PC-9 (cell line): ENCODE data around the gene ATP6V1D.

ENCODE experiments used
- EZH2 ChIP-seq: fragments of 200-600 bp; sonication (generic); IDR thresholded peaks from 2 replicates; pipeline ENCODE4 v1.8.0; 2017; ENCODE audit warnings: antibody characterized with exemption, low read depth
- TF ChIP-seq, protein P1 (sequence below): fragments of 200-600 bp; sonication (generic); conservative IDR thresholded peaks from 2 replicates; pipeline ENCODE4 v1.6.1; 2017; ENCODE audit warnings: mixed run types, antibody characterized with exemption, mild to moderate bottlenecking, moderate library complexity

DNA sequence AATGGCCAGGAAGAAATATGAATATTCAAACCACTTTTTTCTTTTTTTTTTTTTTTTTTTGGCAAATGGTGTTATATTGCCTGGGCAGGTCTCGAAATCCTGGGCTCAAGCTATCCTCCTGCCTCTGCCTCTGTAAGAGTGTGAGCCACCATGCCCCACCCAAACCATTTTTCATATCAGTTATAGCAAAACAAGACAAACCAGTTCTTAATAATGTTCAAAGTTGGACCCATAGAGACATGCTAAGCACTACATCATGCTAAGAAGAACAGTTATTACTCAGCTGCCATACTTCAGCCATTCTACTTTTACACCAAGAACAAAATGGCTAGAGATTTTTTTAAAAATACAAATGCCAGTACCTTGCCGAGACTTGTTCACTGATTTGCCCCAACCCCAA lies 26.0 kb upstream of the ATP6V1D start:
- no peak for TF ChIP-seq EZH2
- TF ChIP-seq, protein P1, sequence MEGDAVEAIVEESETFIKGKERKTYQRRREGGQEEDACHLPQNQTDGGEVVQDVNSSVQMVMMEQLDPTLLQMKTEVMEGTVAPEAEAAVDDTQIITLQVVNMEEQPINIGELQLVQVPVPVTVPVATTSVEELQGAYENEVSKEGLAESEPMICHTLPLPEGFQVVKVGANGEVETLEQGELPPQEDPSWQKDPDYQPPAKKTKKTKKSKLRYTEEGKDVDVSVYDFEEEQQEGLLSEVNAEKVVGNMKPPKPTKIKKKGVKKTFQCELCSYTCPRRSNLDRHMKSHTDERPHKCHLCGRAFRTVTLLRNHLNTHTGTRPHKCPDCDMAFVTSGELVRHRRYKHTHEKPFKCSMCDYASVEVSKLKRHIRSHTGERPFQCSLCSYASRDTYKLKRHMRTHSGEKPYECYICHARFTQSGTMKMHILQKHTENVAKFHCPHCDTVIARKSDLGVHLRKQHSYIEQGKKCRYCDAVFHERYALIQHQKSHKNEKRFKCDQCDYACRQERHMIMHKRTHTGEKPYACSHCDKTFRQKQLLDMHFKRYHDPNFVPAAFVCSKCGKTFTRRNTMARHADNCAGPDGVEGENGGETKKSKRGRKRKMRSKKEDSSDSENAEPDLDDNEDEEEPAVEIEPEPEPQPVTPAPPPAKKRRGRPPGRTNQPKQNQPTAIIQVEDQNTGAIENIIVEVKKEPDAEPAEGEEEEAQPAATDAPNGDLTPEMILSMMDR, result no peak
